ENCODE data around the gene TSKU.
"Not testable (repeated sequence)": the region's sequence is repeated elsewhere in the genome, so short reads cannot be mapped to it uniquely, and the experiment has no call there.

Gene TSKU

DNA sequence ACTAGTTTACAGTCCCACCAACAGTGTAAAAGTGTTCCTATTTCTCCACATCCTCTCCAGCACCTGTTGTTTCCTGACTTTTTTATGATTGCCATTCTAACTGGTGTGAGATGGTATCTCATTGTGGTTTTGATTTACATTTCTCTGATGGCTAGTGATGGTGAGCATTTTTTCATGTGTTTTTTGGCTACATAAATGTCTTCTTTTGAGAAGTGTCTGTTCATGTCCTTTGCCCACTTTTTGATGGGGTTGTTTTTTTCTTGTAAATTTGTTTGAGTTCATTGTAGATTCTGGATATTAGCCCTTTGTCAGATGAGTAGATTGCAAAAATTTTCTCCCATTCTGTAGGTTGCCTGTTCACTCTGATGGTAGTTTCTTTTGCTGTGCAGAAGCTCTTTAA is 43.8 kb downstream of the TSKU start:
- not testable (repeated sequence) for DNase-seq

DNA sequence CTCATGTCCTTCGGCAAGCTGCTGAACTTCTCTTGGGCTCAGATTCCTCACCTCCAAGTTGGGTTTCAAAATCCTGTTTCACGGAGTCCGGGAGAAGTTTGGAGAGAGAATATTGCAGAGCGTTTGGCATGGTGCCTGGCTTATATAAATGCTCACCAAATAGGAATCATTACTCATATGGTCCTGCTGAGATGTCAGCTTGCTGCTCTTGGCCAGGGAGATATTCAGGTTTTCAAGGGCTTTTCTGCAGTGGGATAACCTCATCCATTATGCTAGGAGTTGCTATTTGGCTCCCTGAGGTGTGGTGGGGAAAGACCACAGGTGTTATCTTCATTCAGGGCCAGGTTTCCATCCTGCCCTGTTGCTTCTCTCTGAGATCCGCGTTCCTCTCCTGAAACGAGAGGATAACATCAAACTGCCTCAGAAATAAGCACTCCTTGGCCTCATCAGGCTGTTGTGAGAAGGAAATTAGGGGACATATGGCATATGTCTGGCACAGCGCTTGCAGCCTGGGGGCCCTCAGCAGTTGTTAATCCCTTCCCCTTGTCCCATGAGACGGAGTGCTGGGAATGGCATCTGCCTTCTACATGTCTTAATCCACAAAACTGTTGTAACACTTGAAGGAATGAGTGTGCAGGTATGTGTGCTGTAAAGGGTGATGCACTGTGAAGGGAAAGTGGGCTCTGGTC is 47.6 kb downstream of the TSKU start:
- DNase-seq, result no peak

GRCh38 chr11:76831686-76832310 is 48.6 kb downstream of the TSKU start:
- DNase-seq, result no peak

DNA sequence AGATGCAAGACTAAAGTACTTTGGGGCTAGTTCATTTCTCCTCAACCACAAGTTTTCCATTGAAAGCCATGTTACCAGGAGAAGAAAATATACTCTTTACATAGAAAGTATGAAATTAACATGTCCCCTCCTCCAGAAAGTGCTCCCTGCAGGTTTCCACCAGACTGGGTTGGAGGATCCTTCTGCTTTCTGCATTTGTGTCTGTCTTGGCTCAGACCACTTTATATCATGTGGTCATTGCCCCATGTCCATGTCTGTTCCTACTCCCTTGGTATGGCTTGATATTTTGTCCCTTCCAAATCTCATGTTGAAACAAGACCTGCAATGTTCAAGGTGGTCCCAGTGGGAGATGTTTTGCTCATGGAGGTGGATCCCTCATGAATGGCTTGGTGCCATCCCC is 49.2 kb downstream of the TSKU start:
- no peak for DNase-seq

DNA sequence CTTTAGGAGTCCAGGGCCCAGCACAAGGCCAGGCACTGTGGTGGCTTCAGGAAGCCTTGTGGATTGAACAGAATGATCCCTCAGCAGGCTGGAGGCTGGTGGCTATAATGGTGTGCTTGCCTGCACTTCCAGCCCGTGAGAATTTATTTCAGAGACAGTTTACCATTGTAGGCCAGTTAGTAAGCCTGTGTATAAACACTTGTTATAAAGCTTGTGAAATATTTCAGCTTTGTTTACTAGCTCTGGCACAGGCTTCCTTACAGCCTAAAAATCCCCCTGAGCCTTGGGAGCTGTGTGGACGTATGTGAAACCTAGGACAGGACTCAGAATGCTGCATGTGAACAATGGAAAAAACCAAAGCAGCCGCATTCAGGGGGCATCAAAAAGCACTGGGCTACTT is 51.0 kb downstream of the TSKU start:
- DNase-seq, result no peak

DNA sequence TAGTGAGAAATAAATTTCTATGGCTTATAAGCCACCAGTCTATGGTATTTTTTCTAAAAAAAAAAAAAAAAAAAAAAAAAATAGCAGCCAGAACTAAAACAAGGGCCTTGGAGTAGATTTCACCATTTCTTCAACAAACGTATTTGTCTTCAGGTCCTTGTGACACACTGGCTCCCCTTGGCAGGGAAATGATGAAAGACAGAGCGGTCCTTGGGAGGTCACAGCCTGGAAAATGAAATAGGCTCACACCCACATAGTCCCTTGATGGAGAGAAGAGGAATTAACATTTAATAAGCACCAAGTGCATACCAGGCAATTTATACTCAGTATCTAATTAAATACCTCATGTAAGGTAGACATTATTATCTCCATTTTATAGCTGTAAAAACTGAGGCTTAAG is 51.9 kb downstream of the TSKU start:
- no peak for DNase-seq

- no peak for DNase-seq
These were observed 52.9 kb downstream of the TSKU start for GRCh38 chr11:76835928-76836612.

- DNase-seq, result no peak
These were observed 53.6 kb downstream of the TSKU start for GRCh38 chr11:76836613-76837291.

GRCh38 chr11:76837696-76838677 is 54.8 kb downstream of the TSKU start:
- DNase-seq, result no peak

GRCh38 chr11:76838678-76839068 is 55.5 kb downstream of the TSKU start:
- no peak for DNase-seq

- no peak for DNase-seq
These were observed 56.2 kb downstream of the TSKU start for GRCh38 chr11:76839311-76839710.

DNA sequence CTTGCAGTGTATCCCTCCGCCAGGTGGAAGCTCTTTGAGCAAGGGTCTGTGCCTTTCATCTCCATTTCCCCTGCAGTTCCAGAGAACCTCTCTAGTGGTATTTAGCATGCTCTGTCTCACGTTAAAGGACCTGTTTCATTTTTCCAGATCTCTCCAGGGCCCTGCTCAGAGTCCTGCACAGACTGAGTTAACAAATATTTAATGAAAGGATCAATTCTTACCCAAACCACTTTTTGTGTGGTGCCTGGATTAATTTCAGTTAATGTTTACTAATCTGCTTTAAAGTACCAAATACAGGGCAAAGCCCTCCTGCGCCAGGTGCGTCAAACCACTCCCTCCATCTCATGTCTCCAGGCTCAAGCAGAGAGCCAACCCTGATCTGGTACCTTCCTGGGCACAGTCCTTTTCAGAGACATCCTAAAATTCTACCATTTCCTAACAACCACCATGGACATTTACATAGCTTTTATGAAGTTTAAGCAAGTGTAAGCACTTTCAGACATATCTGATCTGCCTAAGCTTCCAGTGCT is 58.8 kb downstream of the TSKU start:
- no peak for DNase-seq

- no peak for DNase-seq
These were observed 60.8 kb downstream of the TSKU start for GRCh38 chr11:76843907-76844306.

DNA sequence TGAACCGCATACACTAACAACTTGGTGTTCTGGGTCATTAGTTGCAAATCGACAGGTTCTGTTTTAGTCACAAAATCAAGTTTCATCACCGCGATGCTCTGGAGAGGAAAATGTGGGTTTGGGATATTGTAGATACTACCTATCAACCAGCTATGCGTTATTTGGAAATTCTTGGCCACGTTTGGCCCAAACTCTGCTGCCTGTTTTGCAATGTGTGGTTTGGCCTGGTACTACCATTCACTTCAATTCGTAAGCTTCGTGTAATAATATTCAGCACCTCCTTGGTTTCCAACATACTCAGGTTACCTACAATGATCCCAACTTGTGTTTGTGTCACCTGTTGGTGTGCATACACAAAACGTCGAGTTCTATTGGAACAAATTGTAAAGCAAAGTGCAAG is 61.4 kb downstream of the TSKU start:
- DNase-seq, result no peak

DNA sequence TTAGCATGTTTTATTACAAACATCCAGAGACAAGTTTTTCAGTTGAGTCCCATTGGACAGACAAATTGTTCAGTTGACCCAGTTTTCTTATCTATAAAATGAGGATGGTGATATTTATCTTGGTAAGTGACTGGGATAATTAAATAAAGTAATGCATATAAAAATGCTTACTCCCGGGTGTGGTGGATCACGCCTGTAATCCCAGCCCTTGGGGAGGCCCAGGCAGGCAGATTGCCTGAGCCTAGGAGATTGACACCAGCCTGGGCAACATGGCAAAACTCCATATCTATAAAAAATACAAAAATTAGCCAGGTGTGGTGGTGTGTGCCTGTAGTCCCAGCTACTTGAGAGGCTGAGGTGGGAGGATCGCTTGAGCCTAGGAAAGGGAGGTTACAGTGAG is 61.9 kb downstream of the TSKU start:
- no peak for DNase-seq

GRCh38 chr11:76846441-76846840 is 63.3 kb downstream of the TSKU start:
- no peak for DNase-seq

Data from activated effector memory CD4-positive, alpha-beta T cell treated with Interleukin-2 at 50 U/mL for 16 hours (primary cell).